Thoracic aorta endothelial cell (primary cell): ENCODE results near the gene HEXIM2. TPM values are rescaled to one million over a fixed set of nuclear protein-coding genes. Genes with fewer than 3 reads are reported as not detected.

ENCODE experiments used
- small RNA-seq: library from RNA; depleted of rRNA; stranded (forward); fragments of <200 nt; gene quantifications from one replicate; pipeline ENCODE3, GENCODE V24; 2012
- total RNA-seq: library from RNA; depleted of rRNA; stranded (reverse); fragments of >200 nt; gene quantifications from 2 replicates; pipeline ENCODE4 v1.2.3, GENCODE V29; 2012

The HEXIM2 gene, protein sequence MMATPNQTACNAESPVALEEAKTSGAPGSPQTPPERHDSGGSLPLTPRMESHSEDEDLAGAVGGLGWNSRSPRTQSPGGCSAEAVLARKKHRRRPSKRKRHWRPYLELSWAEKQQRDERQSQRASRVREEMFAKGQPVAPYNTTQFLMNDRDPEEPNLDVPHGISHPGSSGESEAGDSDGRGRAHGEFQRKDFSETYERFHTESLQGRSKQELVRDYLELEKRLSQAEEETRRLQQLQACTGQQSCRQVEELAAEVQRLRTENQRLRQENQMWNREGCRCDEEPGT
- 3.1 and 3.6 TPM in 2 replicates for total RNA-seq

DNA sequence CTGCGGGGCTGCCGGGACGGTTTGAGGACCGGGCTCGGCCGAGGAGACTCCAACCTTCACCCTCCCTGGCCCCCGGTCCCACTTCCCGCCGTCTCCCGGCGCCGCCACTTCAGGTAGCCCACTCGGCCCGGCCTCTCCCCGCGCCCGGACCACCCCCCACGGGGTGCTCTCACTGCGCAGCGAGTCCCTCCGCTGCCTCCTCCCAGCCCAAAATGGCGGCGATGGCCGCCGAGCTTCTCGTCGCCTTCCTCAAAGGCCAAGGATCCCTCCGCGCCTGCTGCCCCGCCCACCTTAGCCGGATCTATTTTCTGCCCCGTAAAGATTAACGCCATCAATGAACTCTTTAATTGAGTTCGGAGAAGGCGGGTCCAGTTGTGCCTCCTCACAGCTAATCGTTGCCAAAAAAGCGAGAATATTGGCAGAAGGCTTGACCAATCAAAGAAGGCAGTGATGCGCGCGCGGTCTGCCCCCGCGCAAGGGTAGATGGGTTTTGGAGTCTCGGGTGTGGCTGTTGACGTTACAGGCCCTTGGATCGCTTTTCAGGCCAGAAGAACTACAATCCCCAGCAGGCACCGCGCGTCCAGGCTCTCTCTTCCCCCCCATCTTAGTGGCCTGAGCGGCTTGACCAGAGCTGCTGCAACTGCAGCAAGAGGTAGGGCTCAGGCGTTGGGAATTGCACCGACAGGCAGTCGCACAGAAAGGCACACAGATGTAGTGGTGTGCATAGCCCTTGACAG, at the start of gene HEXIM2:
TSS of gene HEXIM2 (plus strand) at position 588 of the 737 bp plus-strand sequence. CDS start 919 bp downstream, outside the sequence.

DNA sequence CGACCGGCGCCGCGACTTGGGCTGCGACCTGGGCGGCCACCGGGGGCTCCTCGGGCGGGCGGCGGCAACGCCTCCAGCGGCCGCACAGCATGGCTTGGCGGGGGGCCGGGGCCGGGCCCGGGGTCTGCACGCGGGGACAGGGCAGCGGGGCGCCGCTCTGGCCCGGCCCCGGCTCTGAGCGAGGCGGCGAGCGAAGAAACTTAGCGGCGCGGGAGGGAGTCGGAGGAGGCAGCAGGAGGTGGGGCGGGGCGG, 29.4 kb upstream of the HEXIM2 start, which contains the start of gene PLCD3:
TSS of gene PLCD3 (minus strand) at position 196 of the 252 bp plus-strand sequence. CDS start at position 91, 105 bp downstream.

DNA sequence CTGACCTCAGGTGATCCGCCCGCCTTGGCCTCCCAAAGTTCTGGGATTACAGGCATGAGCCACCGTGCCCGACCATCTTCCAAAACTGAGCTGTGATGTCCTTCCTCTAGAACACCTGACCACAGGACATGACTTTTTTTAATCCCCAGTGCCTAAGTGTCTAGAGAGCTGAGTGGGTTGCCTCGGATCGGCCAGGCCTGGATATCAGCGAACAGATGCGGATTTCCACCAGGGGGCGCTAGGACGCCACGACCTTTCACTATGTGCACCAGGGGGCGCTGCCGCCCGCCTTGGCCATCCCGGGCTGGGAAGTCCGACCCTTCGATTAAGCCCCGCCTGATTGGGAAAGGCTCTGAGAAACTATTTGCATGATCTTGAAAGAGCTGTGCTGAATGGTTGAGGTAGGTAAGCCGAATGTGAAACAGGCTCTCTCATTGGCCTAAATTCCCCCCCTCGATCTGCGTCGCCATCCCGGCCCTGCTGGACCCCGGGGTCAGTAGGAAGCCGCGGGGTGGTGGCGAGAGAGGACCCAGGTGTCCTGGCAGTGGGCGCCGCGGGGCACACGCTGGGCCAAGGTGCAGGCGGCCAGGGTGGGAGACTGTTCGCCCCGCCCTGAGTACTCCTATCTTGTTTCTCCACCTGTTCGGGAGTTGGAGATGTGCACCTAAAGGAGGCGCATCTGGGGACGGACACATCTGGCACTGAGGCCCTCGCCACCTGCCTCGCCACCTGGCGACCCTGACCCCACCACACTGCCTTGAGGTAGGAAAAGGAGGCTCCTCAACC, 26.3 kb upstream of the HEXIM2 start, which contains the start of gene ACBD4:
TSS of gene ACBD4 (plus strand) at position 496 of the 786 bp plus-strand sequence. CDS start 458 bp downstream, outside the sequence.

DNA sequence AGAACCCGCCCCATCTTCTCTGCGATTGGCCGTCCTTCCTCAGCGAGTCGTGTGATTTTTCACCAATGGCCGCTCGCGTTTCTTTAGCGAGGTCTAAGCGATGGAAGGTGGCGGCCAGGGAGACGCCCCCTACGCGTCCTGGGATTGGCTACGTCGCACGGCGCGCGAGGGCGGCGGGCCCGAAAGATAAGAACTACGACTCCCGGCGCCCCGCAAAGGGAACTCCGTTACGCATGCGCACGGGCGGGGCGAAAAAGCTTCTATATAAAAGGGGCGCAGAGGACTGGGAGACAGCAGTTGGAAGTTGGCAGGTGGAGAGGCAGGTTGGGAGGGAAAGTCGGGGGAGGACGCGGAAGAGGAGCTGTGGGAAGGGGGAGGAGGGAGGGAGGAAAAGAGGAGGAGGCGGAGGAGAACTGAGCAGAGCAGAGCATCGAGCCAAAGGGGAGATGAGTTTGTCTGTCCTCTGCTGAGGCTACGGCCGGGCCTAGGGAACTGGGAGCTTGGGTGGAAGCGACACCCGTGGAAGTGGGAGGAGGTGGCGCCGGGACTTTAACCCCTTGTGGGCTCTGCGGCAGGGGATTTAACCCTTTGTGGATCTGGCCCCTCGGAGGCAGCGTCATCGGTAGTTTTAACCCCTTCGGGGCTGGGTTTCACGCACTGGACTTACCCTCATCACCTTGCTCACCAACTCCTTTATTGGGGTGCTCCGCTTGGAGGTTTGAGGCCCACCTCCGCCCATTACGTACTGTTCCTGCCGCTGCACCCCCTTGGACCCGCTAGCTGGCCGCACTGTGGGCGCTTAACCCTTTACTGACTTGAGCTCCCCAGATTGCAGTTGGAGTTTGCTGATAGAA, 13.3 kb upstream of the HEXIM2 start, which contains the start of gene HEXIM1:
TSS of gene HEXIM1 (plus strand) at position 293 of the 854 bp plus-strand sequence. CDS start 716 bp downstream, outside the sequence.

Small RNA genes within 50 kb of the gene (small RNA-seq; reads per million reads assigned to genes)
- gene MIR6784, result not detected

Other genes starting within 250 kb of the HEXIM2 start
- gene GFAP, start 246.4 kb upstream of the HEXIM2 start, total RNA-seq, result 0.14 and 0.27 TPM in 2 replicates
- 12.0 and 22.3 TPM in 2 replicates for gene KIF18B, start 214.1 kb upstream of the HEXIM2 start, total RNA-seq
- gene C1QL1, start 193.6 kb upstream of the HEXIM2 start, total RNA-seq, result 0.13 TPM in 1 of 2 replicates, not detected in the other
- 29.0 and 29.1 TPM in 2 replicates for gene DCAKD, start 110.2 kb upstream of the HEXIM2 start, total RNA-seq
- 75.4 and 84.6 TPM in 2 replicates for gene NMT1, start 100.6 kb upstream of the HEXIM2 start, total RNA-seq
- gene PLCD3, start 29.4 kb upstream of the HEXIM2 start, total RNA-seq, result 27.7 and 31.0 TPM in 2 replicates
- 2.7 and 6.7 TPM in 2 replicates for gene ACBD4, start 26.2 kb upstream of the HEXIM2 start, total RNA-seq
- 10.4 and 10.8 TPM in 2 replicates for gene HEXIM1, start 13.4 kb upstream of the HEXIM2 start, total RNA-seq
- gene FMNL1, start 60.0 kb downstream of the HEXIM2 start, total RNA-seq, result 0.93 and 1.1 TPM in 2 replicates
- not detected in 2 replicates for gene SPATA32, start 100.2 kb downstream of the HEXIM2 start, total RNA-seq
- 3.4 and 4.1 TPM in 2 replicates for gene MAP3K14, start 155.1 kb downstream of the HEXIM2 start, total RNA-seq